Muscle layer of colon (tissue), 2 donors: ENCODE results near the gene RGS7.
"Not testable (repeated sequence)": the region's sequence is repeated elsewhere in the genome, so short reads cannot be mapped to it uniquely, and the experiment has no call there.

ENCODE experiments used
- H3K27ac ChIP-seq: one replicate; pipeline ENCODE4 v1.7.0; 2013; ENCODE audit warnings: low read depth, mild to moderate bottlenecking, low read length, moderate library complexity
- H3K27me3 ChIP-seq, 2 donors: one replicate each; pipeline ENCODE4 v1.7.0; 2013; ENCODE audit warnings: low read length in 2 of 2, mild to moderate bottlenecking in 2 of 2; ENCODE audit not compliant: insufficient read depth in 2 of 2, control insufficient read depth in 1 of 2
- H3K36me3 ChIP-seq: one replicate; pipeline ENCODE4 v1.7.0; 2013; ENCODE audit warnings: mild to moderate bottlenecking, low read length; ENCODE audit not compliant: insufficient read depth
- H3K4me1 ChIP-seq: one replicate; pipeline ENCODE4 v1.7.0; 2013; ENCODE audit warnings: mild to moderate bottlenecking, low read length; ENCODE audit not compliant: insufficient read depth
- H3K4me3 ChIP-seq, 2 donors: one replicate each; pipeline ENCODE4 v1.7.0; 2013; ENCODE audit warnings: low read length in 2 of 2, low read depth in 1 of 2, mild to moderate bottlenecking in 1 of 2, moderate library complexity in 1 of 2
- H3K9ac ChIP-seq: one replicate; pipeline ENCODE4 v1.7.0; 2013; ENCODE audit warnings: low read length
- H3K9me3 ChIP-seq: one replicate; pipeline ENCODE4 v1.7.0; 2013; ENCODE audit warnings: mild to moderate bottlenecking, low read length
- donor health status: abdominal sarcoma.
- donor health status: Adenocarcinoma of cecum.

The RGS7 gene

GRCh38 chr1:240800291-240800690 lies 556.7 kb downstream of the RGS7 start:
- H3K9ac ChIP-seq, result no peak overlapping the region
- H3K36me3 ChIP-seq, result no peaks in the 10 kb centered on the region
- no peaks in the 10 kb centered on the region for H3K27me3 ChIP-seq
- no peak overlapping the region for H3K27ac ChIP-seq
- no peaks in the 10 kb centered on the region for H3K4me1 ChIP-seq
- no peak overlapping the region for H3K4me3 ChIP-seq
- no peaks in the 10 kb centered on the region for H3K9me3 ChIP-seq

- Histone ChIP-seq H3K27ac (no peak overlapping the region), H3K9ac (no peak overlapping the region), H3K36me3 (no peaks in the 10 kb centered on the region), H3K27me3 (no peaks in the 10 kb centered on the region), H3K9me3 (no peaks in the 10 kb centered on the region), H3K4me1 (no peaks in the 10 kb centered on the region), H3K4me3 (no peak overlapping the region)
These were observed 560.0 kb downstream of the RGS7 start for GRCh38 chr1:240797050-240797449.

GRCh38 chr1:240794046-240794843 lies 562.8 kb downstream of the RGS7 start:
- Histone ChIP-seq H3K36me3 (no peaks in the 10 kb centered on the region), H3K4me1 (no peaks in the 10 kb centered on the region), H3K9me3 (no peaks in the 10 kb centered on the region), H3K4me3 (no peak overlapping the region), H3K27ac (no peak overlapping the region), H3K27me3 (no peaks in the 10 kb centered on the region), H3K9ac (no peak overlapping the region)

- Histone ChIP-seq H3K36me3 (no peaks in the 10 kb centered on the region), H3K27me3 (no peaks in the 10 kb centered on the region), H3K27ac (no peak overlapping the region), H3K4me3 (no peak overlapping the region), H3K4me1 (no peaks in the 10 kb centered on the region), H3K9ac (no peak overlapping the region), H3K9me3 (no peaks in the 10 kb centered on the region)
These were observed 564.0 kb downstream of the RGS7 start for GRCh38 chr1:240792915-240793529.

GRCh38 chr1:240790856-240791255 lies 566.1 kb downstream of the RGS7 start:
- Histone ChIP-seq H3K27ac (no peak overlapping the region), H3K9me3 (no peaks in the 10 kb centered on the region), H3K4me3 (no peak overlapping the region), H3K4me1 (no peaks in the 10 kb centered on the region), H3K27me3 (no peaks in the 10 kb centered on the region), H3K9ac (no peak overlapping the region), H3K36me3 (no peaks in the 10 kb centered on the region)

- Histone ChIP-seq H3K4me3 (no peak overlapping the region), H3K9me3 (no peaks in the 10 kb centered on the region), H3K27ac (no peak overlapping the region), H3K9ac (no peak overlapping the region), H3K36me3 (no peaks in the 10 kb centered on the region), H3K27me3 (no peaks in the 10 kb centered on the region), H3K4me1 (no peaks in the 10 kb centered on the region)
These were observed 570.1 kb downstream of the RGS7 start for GRCh38 chr1:240786880-240787279.

- Histone ChIP-seq H3K4me3 (no peak overlapping the region), H3K9me3 (no peaks in the 10 kb centered on the region), H3K27me3 (no peaks in the 10 kb centered on the region), H3K9ac (no peak overlapping the region), H3K27ac (no peak overlapping the region), H3K36me3 (no peaks in the 10 kb centered on the region), H3K4me1 (no peaks in the 10 kb centered on the region)
These were observed 572.2 kb downstream of the RGS7 start for GRCh38 chr1:240784776-240785175.

GRCh38 chr1:240783728-240784137 lies 573.3 kb downstream of the RGS7 start:
- not testable (repeated sequence) for H3K9ac ChIP-seq, H3K4me1 ChIP-seq, H3K36me3 ChIP-seq, H3K4me3 ChIP-seq, H3K27ac ChIP-seq, H3K9me3 ChIP-seq, H3K27me3 ChIP-seq

GRCh38 chr1:240776237-240776636 lies 580.8 kb downstream of the RGS7 start:
- H3K4me1 ChIP-seq, result no peaks in the 10 kb centered on the region
- H3K36me3 ChIP-seq, result no peaks in the 10 kb centered on the region
- H3K9me3 ChIP-seq, result no peaks in the 10 kb centered on the region
- no peak overlapping the region for H3K27ac ChIP-seq
- no peak overlapping the region for H3K9ac ChIP-seq
- H3K27me3 ChIP-seq, result no peaks in the 10 kb centered on the region
- no peak overlapping the region for H3K4me3 ChIP-seq

- Histone ChIP-seq H3K27me3 (no peaks in the 10 kb centered on the region), H3K9ac (no peak overlapping the region), H3K9me3 (no peaks in the 10 kb centered on the region), H3K27ac (no peak overlapping the region), H3K4me3 (no peak overlapping the region), H3K36me3 (no peaks in the 10 kb centered on the region), H3K4me1 (no peaks in the 10 kb centered on the region)
These were observed 584.9 kb downstream of the RGS7 start for GRCh38 chr1:240772131-240772530.

- Histone ChIP-seq H3K36me3 (no peaks in the 10 kb centered on the region), H3K9me3 (no peaks in the 10 kb centered on the region), H3K4me3 (no peak overlapping the region), H3K27me3 (no peaks in the 10 kb centered on the region), H3K4me1 (no peaks in the 10 kb centered on the region), H3K27ac (no peak overlapping the region), H3K9ac (no peak overlapping the region)
These were observed 585.6 kb downstream of the RGS7 start for GRCh38 chr1:240771450-240771849.

GRCh38 chr1:240768979-240769378 lies 588.0 kb downstream of the RGS7 start:
- Histone ChIP-seq H3K9me3 (no peaks in the 10 kb centered on the region), H3K27ac (no peak overlapping the region), H3K27me3 (no peaks in the 10 kb centered on the region), H3K36me3 (no peaks in the 10 kb centered on the region), H3K4me1 (no peaks in the 10 kb centered on the region), H3K4me3 (no peak overlapping the region), H3K9ac (no peak overlapping the region)
